Esophagus muscularis mucosa (tissue), 4 donors: Measurements from ENCODE around the gene MDM1.

Source experiments
- CTCF ChIP-seq, 3 experiments: fragments of 200-600 bp in 2 of 3; fragments of 450-650 bp in 1 of 3; sonication (generic) in 2 of 3; IDR thresholded peaks; one replicate each; pipeline ENCODE4 v1.5.1; 2017 to 2019; ENCODE audit warnings: antibody characterized with exemption in 3 of 3, mild to moderate bottlenecking in 2 of 3, moderate library complexity in 1 of 3
- EP300 ChIP-seq: sonication (generic); formaldehyde crosslinking; IDR thresholded peaks from one replicate; pipeline ENCODE4 v1.6.1; 2017; ENCODE audit warnings: antibody characterized with exemption
- POLR2A ChIP-seq: fragments of 450-650 bp; IDR thresholded peaks from one replicate; pipeline ENCODE4 v1.6.1; 2017; ENCODE audit warnings: antibody characterized with exemption, moderate library complexity, mild to moderate bottlenecking, low read depth
- POLR2AphosphoS5 ChIP-seq, 2 donors: sonication (generic); formaldehyde crosslinking; IDR thresholded peaks; one replicate each; pipeline ENCODE4 v1.6.1; 2017; ENCODE audit warnings: antibody characterized with exemption in 2 of 2

- TF ChIP-seq POLR2A (no peak), EP300 (no peak), CTCF (IDR thresholded peaks at IDR 0.05) (no peak), POLR2AphosphoS5 (IDR thresholded peaks at IDR 0.05) (no peak)
These were observed 38.5 kb upstream of the MDM1 start for GRCh38 chr12:68370667-68371066.
